ENCODE measurements around the gene CCR6.

- TF ChIP-seq POLR2A (IDR thresholded peaks at IDR 0.05): no peak
- no peak for TF ChIP-seq CTCF (IDR thresholded peaks at IDR 0.05 in 4 of 5, conservative IDR thresholded peaks at IDR 0.05 in 1 of 5)
Observed at GRCh38 chr6:167106406-167106805, 16.5 kb upstream of the CCR6 start.

Data from gastrocnemius medialis (tissue), 4 donors.